Measurements from ENCODE around the gene THUMPD3. TPM values are rescaled to one million over a fixed set of nuclear protein-coding genes. Genes with fewer than 3 reads are reported as not detected.

THUMPD3 gene
- total RNA-seq, 2 experiments from 2014 or later, result 46.1 to 52.0 TPM

DNA sequence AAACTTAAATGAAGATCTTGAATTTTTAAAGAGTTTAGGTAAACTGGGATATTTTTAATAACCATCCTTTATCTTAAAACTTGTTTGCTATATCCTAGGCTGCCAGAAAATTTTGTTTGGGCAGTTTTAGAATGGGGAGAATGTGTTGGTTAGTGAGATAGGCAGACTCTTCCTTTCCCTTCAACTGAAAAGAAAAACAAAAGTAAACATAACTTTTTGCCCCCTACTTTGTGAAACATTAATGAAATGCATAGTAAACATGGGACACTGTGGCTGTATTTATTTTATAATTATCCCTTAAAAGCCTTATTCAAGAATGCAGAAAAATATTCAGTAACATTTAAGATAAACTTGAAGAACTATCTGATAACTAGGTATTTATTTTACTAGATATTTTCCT is 65.6 kb downstream of the THUMPD3 start:
- Mint-ChIP-seq H3K9me3 (ENCODE audit: low read depth) (no peaks in the 10 kb centered on the region), H3K4me1 (peaks cover 15% of the 10 kb centered on the region), H3K4me3 (no peak overlapping the region), H3K27me3 (no peaks in the 10 kb centered on the region), H3K27ac (no peak overlapping the region), H3K36me3 (peaks cover 48% of the 10 kb centered on the region)
- CTCF ChIA-PET, result no interaction called here
- no peak for ATAC-seq
- DNase-seq, result no peak

DNA sequence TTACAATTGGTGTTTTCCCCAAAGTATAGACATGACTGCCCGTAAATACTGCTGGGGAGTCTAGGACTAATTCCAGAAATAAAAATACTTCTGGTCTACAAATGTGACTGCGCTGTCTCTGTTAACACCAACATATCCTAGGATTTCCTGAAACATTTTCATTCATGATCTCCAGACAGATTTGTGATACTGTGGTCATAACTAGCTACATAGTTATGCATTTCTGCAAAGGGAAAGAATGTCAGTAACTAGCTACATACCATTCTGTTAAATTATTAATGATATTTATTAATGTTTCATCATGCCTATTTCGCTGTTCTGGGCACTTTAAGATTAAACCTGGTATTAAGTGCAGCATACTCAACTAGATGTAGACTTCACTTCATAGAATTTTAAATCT is 67.9 kb downstream of the THUMPD3 start:
- CTCF ChIA-PET, result interaction anchor here (1.1 kb wide), 1 partner anchor 25 kb away, joined by 3 read pairs; no protein-coding TSS in a partner anchor
- no peak overlapping the region for H3K27ac Mint-ChIP-seq
- H3K9me3 Mint-ChIP-seq (ENCODE audit: low read depth), result no peaks in the 10 kb centered on the region
- DNase-seq (no peak), ATAC-seq (no peak)
- peaks cover 3% of the 10 kb centered on the region for H3K4me1 Mint-ChIP-seq
- H3K4me3 Mint-ChIP-seq, result no peak overlapping the region
- peaks cover 65% of the 10 kb centered on the region for H3K36me3 Mint-ChIP-seq
- H3K27me3 Mint-ChIP-seq, result no peaks in the 10 kb centered on the region

DNA sequence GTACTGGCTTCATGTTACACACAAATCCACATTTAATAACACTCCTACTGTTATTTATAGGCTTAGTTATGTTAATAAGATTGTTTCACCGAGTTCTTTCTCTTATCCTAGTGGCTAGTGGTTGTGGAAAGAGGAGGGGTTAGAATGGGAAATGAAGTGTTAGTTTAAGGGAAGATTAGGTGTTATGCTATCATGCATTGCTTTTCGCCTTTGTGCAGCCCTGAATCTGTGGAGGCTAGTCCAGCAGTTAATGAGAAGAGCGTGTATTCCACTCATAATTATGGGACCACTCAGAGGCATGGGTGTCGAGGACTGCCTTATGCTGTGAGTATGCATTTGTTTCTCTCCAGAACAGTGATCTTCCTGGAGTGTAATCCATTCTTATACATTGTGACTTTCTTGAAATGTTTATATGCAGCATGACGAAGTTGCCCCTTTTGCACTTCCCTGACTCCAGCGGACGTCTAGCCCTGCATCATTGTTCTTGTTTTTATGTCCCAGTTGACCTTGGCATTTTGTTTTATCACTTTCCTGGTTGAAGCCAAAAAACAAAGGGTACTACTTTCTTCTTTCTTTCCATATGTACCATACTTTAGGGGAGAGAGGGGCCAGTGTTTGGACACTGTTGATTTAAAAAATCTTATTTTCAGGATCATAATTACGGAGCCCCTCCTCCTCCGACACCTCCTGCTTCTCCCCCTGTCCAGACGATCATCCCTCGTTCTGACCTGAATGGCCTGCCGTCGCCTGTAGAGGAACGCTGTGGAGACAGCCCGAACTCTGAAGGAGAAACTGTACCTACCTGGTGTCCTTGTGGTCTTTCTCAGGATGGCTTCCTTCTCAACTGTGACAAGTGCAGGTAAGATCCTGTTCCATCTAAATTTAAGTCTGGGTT is 71.0 kb downstream of the THUMPD3 start:
- CTCF ChIA-PET, result interaction anchor here (1.2 kb wide), 1 partner anchor 81 kb away, joined by 4 read pairs; no protein-coding TSS in a partner anchor
- H3K36me3 Mint-ChIP-seq, result peaks cover 62% of the 10 kb centered on the region
- H3K27ac Mint-ChIP-seq, result no peak overlapping the region
- H3K9me3 Mint-ChIP-seq (ENCODE audit: low read depth), result no peaks in the 10 kb centered on the region
- H3K27me3 Mint-ChIP-seq, result no peaks in the 10 kb centered on the region
- ATAC-seq, result no peak
- DNase-seq, result no peak
- H3K4me3 Mint-ChIP-seq, result no peak overlapping the region
- H3K4me1 Mint-ChIP-seq, result no peaks in the 10 kb centered on the region

DNA sequence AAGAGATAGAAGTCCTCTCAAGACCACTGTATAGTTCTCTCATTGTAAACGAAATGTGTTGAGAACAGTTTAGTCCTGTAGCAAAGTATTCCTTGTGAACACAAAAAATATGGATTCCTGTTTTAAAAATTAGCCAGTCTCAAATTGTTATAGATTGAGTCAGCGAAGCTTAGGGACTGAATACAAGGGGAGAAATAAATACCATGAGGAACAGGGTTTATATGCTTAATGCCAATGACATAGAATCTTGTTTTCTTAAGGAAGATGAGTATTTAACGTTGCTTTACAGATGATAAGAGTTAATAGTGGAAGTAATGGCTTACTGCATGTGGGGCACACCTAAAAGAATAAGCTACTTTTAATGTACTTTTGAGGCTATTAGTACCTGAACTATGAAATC is 72.5 kb downstream of the THUMPD3 start:
- H3K4me3 Mint-ChIP-seq, result no peak overlapping the region
- no peaks in the 10 kb centered on the region for H3K9me3 Mint-ChIP-seq (ENCODE audit: low read depth)
- H3K27me3 Mint-ChIP-seq, result no peaks in the 10 kb centered on the region
- ATAC-seq (no peak), DNase-seq (no peak)
- peaks cover 61% of the 10 kb centered on the region for H3K36me3 Mint-ChIP-seq
- no peak overlapping the region for H3K27ac Mint-ChIP-seq
- no peaks in the 10 kb centered on the region for H3K4me1 Mint-ChIP-seq
- CTCF ChIA-PET, result interaction anchor here (1.2 kb wide), 2 partner anchors 43 to 82 kb away, joined by 3 to 4 read pairs; no protein-coding TSS in a partner anchor

Other genes starting within 250 kb of the THUMPD3 start
- 1 to 10 TPM; 2.8 to 3.2 TPM for gene SRGAP3, start 113.4 kb upstream of the THUMPD3 start, total RNA-seq
- gene SETD5, start 34.6 kb downstream of the THUMPD3 start, total RNA-seq, result 100 to 1,000 TPM; 136 to 147 TPM
- gene LHFPL4, start 190.8 kb downstream of the THUMPD3 start, total RNA-seq, result not detected